KMS-11 (cell line): ENCODE measurements around the gene TGFA.

ENCODE experiments used
- H2AFZ ChIP-seq: fragments of 200-600 bp; sonication (generic); 2 replicates; pipeline ENCODE4 v1.6.1; 2016; ENCODE audit warnings: antibody characterized with exemption, mixed run types, low read depth
- H3K27ac ChIP-seq: fragments of 200-600 bp; sonication (generic); 2 replicates; pipeline ENCODE4 v1.6.1; 2016; ENCODE audit warnings: mild to moderate bottlenecking, mixed run types
- H3K27me3 ChIP-seq: fragments of 200-600 bp; sonication (generic); 2 replicates; pipeline ENCODE4 v1.6.1; 2017; ENCODE audit warnings: mild to moderate bottlenecking, low read depth, mixed run types, moderate library complexity; ENCODE audit not compliant: insufficient read depth
- H3K36me3 ChIP-seq: fragments of 200-600 bp; sonication (generic); 2 replicates; pipeline ENCODE4 v1.6.1; 2017; ENCODE audit warnings: mild to moderate bottlenecking, mixed run types; ENCODE audit not compliant: insufficient read depth
- H3K4me1 ChIP-seq: fragments of 200-600 bp; sonication (generic); 2 replicates; pipeline ENCODE4 v1.6.1; 2016; ENCODE audit warnings: mild to moderate bottlenecking, low read depth, mixed run types; ENCODE audit not compliant: poor library complexity, severe bottlenecking
- H3K4me2 ChIP-seq: fragments of 200-600 bp; sonication (generic); 2 replicates; pipeline ENCODE4 v1.7.0; 2016; ENCODE audit warnings: mild to moderate bottlenecking, mixed run types
- H3K4me3 ChIP-seq: fragments of 200-600 bp; sonication (generic); IDR thresholded peaks from 2 replicates; pipeline ENCODE4 v1.6.1; 2017; ENCODE audit warnings: low read depth, low read length, mixed read lengths; ENCODE audit not compliant: insufficient read depth
- H3K79me2 ChIP-seq: fragments of 200-600 bp; sonication (generic); 2 replicates; pipeline ENCODE4 v1.6.1; 2016; ENCODE audit warnings: low read depth, mixed run types; ENCODE audit not compliant: insufficient read depth
- H3K9ac ChIP-seq: fragments of 200-600 bp; sonication (generic); 2 replicates; pipeline ENCODE4 v1.6.1; 2016; ENCODE audit warnings: mild to moderate bottlenecking, mixed run types
- H4K20me1 ChIP-seq: fragments of 200-600 bp; sonication (generic); 2 replicates; pipeline ENCODE4 v1.6.1; 2016; ENCODE audit warnings: mild to moderate bottlenecking, mixed run types; ENCODE audit not compliant: insufficient read depth
- CTCF ChIP-seq: fragments of 200-600 bp; sonication (generic); conservative IDR thresholded peaks from 2 replicates; pipeline ENCODE4 v1.6.1; 2017; ENCODE audit warnings: low read depth, mild to moderate bottlenecking, antibody characterized with exemption, low read length, moderate library complexity, mixed read lengths

TGFA gene

GRCh38 chr2:70535573-70535972 is 18.1 kb downstream of the TGFA start:
- H3K79me2 ChIP-seq = no peaks in the 10 kb centered on the region
- no peaks in the 10 kb centered on the region for H3K4me1 ChIP-seq
- no peak overlapping the region for H2AFZ ChIP-seq
- TF ChIP-seq CTCF = no peak
- H3K27ac ChIP-seq = no peak overlapping the region
- H3K4me2 ChIP-seq = no peak overlapping the region
- no peaks in the 10 kb centered on the region for H3K36me3 ChIP-seq
- H3K9ac ChIP-seq = no peak overlapping the region
- no peak overlapping the region for H3K4me3 ChIP-seq
- no peaks in the 10 kb centered on the region for H4K20me1 ChIP-seq
- H3K27me3 ChIP-seq = no peaks in the 10 kb centered on the region

- Histone ChIP-seq H3K79me2 (no peaks in the 10 kb centered on the region), H3K9ac (no peak overlapping the region)
These were observed 19.3 kb downstream of the TGFA start for GRCh38 chr2:70534183-70534836.

GRCh38 chr2:70532244-70532935 is 21.2 kb downstream of the TGFA start:
- Histone ChIP-seq H3K9ac (no peak overlapping the region), H2AFZ (no peak overlapping the region), H3K4me2 (no peak overlapping the region), H3K4me1 (no peaks in the 10 kb centered on the region), H3K36me3 (no peaks in the 10 kb centered on the region), H3K27ac (no peak overlapping the region), H3K79me2 (no peaks in the 10 kb centered on the region), H3K27me3 (no peaks in the 10 kb centered on the region), H3K4me3 (no peak overlapping the region), H4K20me1 (no peaks in the 10 kb centered on the region)
- no peak for TF ChIP-seq CTCF

More at GRCh38 chr2:70534183-70534836, 19.3 kb downstream of the TGFA start:
- no peaks in the 10 kb centered on the region for H3K27me3 ChIP-seq
- no peak overlapping the region for H3K4me3 ChIP-seq
- no peak overlapping the region for H3K4me2 ChIP-seq
- H3K27ac ChIP-seq = no peak overlapping the region
- H4K20me1 ChIP-seq = no peaks in the 10 kb centered on the region
- H2AFZ ChIP-seq = no peak overlapping the region
- H3K4me1 ChIP-seq = no peaks in the 10 kb centered on the region
- TF ChIP-seq CTCF = no peak
- H3K36me3 ChIP-seq = no peaks in the 10 kb centered on the region

GRCh38 chr2:70531419-70532086 is 22.1 kb downstream of the TGFA start:
- no peak for TF ChIP-seq CTCF
- H3K27me3 ChIP-seq = no peaks in the 10 kb centered on the region
- no peak overlapping the region for H3K27ac ChIP-seq
- no peaks in the 10 kb centered on the region for H3K79me2 ChIP-seq
- H3K36me3 ChIP-seq = no peaks in the 10 kb centered on the region
- H4K20me1 ChIP-seq = no peaks in the 10 kb centered on the region
- no peak overlapping the region for H3K4me3 ChIP-seq
- H3K4me1 ChIP-seq = no peaks in the 10 kb centered on the region
- no peak overlapping the region for H3K4me2 ChIP-seq
- H3K9ac ChIP-seq = no peak overlapping the region
- no peak overlapping the region for H2AFZ ChIP-seq
